GM18526 (cell line): ENCODE data around the gene HSPB6.

Source experiments
- POLR2A ChIP-seq: IDR thresholded peaks from 3 replicates; pipeline ENCODE4 v1.6.1; 2011; ENCODE audit not compliant: insufficient read length; ENCODE audit errors: extremely low read depth

HSPB6 gene

DNA sequence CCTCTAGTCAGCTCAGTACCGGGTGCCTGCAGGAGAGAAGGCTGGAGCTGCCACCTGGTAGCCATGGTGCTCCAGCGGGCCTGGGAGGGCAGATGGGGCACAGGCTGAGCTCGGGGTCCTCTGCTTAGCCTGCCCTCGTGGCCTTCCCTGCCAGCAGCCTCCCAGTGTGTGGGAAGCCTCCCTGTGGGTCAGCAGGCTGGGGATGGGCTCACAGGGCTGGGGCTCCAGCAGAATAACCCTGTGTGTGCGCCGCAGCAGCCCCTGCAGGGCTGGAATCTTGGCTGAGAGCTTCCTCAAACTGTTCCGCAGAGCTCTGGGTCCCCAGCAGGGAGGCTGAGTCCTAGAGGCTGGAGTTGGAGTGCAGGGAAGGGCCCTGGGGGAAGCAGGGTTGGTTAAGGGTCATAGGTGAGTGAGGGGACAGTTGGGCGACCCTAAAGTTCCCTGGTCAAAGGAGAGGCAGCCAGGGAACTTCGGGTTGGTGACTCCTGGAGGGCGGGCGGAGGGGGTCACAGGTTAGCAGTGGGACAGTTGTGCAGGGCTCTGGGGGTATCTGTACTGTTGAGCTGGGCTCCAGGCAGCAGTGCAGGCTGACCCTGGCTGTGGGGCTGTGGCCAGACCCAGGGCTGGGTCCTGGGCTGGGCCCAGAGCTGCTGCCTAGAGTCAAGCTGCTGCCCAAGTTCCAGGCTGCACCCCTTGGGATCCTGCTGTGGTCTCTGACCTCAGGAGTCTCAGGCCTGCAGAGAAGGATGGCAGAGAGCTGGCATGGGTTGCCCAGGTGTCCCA lies 32.6 kb upstream of the HSPB6 start:
- no peak for TF ChIP-seq POLR2A

GRCh38 chr19:35788205-35788960 lies 31.6 kb upstream of the HSPB6 start:
- no peak for TF ChIP-seq POLR2A

- no peak for TF ChIP-seq POLR2A
These were observed 30.5 kb upstream of the HSPB6 start for GRCh38 chr19:35787227-35787799.

DNA sequence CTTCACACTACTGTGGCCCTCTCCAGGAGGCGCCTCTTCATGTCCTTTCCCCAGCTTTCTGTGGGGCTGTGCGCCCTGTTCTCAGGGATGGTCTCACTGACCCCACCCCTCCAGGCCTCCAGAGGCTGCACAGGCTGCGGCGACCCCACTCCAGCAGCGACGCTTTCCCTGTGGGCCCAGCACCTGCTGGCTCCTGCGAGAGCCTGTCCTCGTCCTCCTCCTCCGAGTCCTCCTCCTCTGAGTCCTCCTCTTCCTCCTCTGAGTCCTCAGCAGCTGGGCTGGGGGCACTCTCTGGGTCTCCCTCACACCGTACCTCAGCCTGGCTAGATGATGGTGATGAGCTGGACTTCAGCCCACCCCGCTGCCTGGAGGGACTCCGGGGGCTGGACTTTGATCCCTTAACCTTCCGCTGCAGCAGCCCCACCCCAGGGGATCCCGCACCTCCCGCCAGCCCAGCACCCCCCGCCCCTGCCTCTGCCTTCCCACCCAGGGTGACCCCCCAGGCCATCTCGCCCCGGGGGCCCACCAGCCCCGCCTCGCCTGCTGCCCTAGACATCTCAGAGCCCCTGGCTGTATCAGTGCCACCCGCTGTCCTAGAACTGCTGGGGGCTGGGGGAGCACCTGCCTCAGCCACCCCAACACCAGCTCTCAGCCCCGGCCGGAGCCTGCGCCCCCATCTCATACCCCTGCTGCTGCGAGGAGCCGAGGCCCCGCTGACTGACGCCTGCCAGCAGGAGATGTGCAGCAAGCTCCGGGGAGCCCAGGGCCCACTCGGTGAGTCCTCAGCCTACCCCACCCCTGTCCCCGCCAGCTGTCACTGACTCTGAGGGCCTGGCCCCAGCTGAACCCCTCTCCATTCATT lies 29.7 kb upstream of the HSPB6 start:
- no peak for TF ChIP-seq POLR2A

DNA sequence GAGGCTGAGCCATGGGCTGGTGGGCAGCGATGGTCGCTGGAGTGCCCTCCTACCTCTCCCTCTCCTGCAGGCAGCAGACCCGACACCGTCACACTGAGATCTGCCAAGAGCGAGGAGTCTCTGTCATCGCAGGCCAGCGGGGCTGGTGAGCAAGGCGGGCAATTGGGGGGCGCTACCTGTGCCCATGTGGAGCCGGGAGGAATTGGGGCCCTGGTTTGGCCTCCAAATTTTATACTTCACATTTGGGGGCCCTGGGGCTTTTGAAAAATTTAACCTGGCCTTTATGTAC lies 28.5 kb upstream of the HSPB6 start:
- TF ChIP-seq POLR2A: no peak

GRCh38 chr19:35784503-35785338 lies 27.9 kb upstream of the HSPB6 start:
- no peak for TF ChIP-seq POLR2A

- no peak for TF ChIP-seq POLR2A
These were observed 26.9 kb upstream of the HSPB6 start for GRCh38 chr19:35783469-35784434.

DNA sequence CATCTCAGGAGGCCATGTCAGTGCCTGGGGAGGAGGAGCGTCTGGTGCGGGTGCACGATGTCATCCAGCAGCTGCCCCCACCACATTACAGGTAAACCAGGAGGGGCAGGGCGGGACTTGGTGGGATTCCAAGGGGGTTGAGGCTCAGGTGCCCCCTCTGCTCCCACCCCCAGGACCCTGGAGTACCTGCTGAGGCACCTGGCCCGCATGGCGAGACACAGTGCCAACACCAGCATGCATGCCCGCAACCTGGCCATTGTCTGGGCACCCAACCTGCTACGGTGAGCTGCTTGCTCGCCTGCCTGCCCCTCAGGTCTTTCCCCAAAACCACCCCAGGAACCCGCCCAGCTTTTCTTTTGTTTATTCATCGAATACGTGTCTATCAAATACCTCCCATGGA lies 25.8 kb upstream of the HSPB6 start:
- TF ChIP-seq POLR2A: no peak

DNA sequence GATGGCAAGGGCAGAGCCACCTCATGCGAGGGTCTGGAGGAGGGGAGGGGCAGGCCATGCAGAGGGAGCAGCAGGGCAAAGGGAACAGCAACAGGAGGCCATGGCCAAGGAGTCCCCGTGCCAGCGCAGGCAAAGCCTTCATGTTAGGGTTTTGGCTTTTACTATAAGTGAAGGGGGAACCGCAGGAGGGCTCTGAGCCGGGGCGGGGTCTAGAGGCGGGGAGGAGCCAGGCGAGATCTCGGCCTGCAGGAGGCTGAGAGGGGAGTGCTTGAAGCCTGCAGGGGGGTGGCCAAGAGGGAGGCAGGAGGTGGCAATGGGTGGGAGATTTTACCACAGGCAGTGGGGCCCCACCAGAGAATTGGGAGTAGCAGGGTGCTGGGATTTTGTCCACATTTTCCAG lies 24.8 kb upstream of the HSPB6 start:
- no peak for TF ChIP-seq POLR2A

GRCh38 chr19:35780717-35781116 lies 23.9 kb upstream of the HSPB6 start:
- TF ChIP-seq POLR2A: no peak

DNA sequence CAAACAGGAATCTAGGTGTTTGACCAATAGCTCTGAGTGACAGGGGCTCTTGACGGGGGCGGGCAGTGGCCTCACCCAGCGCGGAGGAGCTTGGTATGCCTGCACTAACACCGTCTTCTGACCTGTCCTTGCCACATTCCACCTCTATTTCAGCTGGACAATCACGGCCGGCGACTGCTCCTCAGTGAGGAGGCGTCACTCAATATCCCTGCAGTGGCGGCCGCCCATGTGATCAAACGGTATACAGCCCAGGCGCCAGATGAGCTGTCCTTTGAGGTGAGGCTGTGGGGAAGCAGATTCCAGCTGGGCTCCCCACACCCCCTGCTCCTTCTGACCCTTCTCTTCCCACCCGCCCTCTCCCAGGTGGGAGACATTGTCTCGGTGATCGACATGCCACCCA lies 23.2 kb upstream of the HSPB6 start:
- TF ChIP-seq POLR2A: no peak

DNA sequence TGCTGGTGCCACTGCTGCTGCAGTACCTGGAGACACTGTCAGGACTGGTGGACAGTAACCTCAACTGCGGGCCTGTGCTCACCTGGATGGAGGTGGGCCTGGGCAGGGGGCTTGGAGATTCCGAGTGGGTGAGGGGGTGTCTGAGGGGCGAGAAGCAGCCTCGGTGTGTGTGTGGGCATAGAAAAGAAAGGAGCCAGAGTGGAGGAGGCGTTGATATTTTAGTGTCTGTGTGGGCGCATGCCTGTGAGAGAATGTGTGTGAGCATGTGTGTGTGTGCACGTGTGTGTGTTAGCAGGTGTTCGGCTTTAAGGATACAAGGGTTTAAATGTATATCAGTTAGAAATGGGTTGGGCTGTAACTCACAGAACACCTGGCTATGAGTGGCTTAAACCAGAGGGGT lies 22.2 kb upstream of the HSPB6 start:
- no peak for TF ChIP-seq POLR2A

GRCh38 chr19:35777961-35778360 lies 21.1 kb upstream of the HSPB6 start:
- no peak for TF ChIP-seq POLR2A
